H1 (cell line): ENCODE data around the gene ZNF3. TPM values are rescaled to one million over a fixed set of nuclear protein-coding genes. Genes with fewer than 3 reads are reported as not detected.
A peak's percentile ranks its signal among the peaks of the same experiment; 100 is the strongest.

Source experiments
- CBX8 ChIP-seq: fragments of 300-800, 300-1000 bp; sonication (generic); IDR thresholded peaks from 2 replicates; pipeline ENCODE4 v1.7.1; 2016; ENCODE audit warnings: low read depth, low read length, borderline replicate concordance
- CHD1 ChIP-seq: IDR thresholded peaks from 2 replicates; pipeline ENCODE4 v1.6.1; 2012; ENCODE audit warnings: low read depth, low read length, improper control_type of control experiment
- CREB1 ChIP-seq: IDR thresholded peaks from 2 replicates; pipeline ENCODE4 v1.6.1; 2012; ENCODE audit warnings: inconsistent platforms
- EZH2 ChIP-seq: fragments of 200-600 bp; sonication (generic); IDR thresholded peaks from 2 replicates; pipeline ENCODE4 v1.7.1; 2012; ENCODE audit warnings: low read depth, mild to moderate bottlenecking, moderate library complexity, low read length, inconsistent platforms; ENCODE audit not compliant: severe bottlenecking
- FOSL1 ChIP-seq: IDR thresholded peaks from 2 replicates; pipeline ENCODE4 v1.6.1; 2011; ENCODE audit warnings: mild to moderate bottlenecking, low read depth, low read length, moderate library complexity; ENCODE audit not compliant: insufficient read depth
- GABPA ChIP-seq: IDR thresholded peaks from 2 replicates; pipeline ENCODE4 v1.6.1; 2011; ENCODE audit warnings: mild to moderate bottlenecking, low read length, moderate library complexity, borderline replicate concordance; ENCODE audit not compliant: insufficient read depth
- HDAC2 ChIP-seq, 2 experiments: fragments of 300-600 bp in 1 of 2; sonication (generic) in 1 of 2; IDR thresholded peaks; 2 replicates each; pipeline ENCODE4 v1.6.1; 2011 to 2012; ENCODE audit warnings: low read depth in 2 of 2, low read length in 2 of 2, mild to moderate bottlenecking in 2 of 2, moderate library complexity in 2 of 2, borderline replicate concordance in 1 of 2, inconsistent platforms in 1 of 2
- JUN ChIP-seq: IDR thresholded peaks from 2 replicates; pipeline ENCODE4 v1.6.1; 2011; ENCODE audit warnings: low read depth, mild to moderate bottlenecking, improper control_type of control experiment, low read length
- KDM1A ChIP-seq: fragments of 200-600, 300-600 bp; sonication (generic); IDR thresholded peaks from 2 replicates; pipeline ENCODE4 v1.7.1; 2016; ENCODE audit warnings: mild to moderate bottlenecking, low read length, borderline replicate concordance
- PHF8 ChIP-seq: fragments of 200-600 bp; sonication (generic); conservative IDR thresholded peaks from 2 replicates; pipeline ENCODE4 v1.7.1; 2012; ENCODE audit warnings: low read depth, mild to moderate bottlenecking, inconsistent platforms, low read length, moderate library complexity
- POLR2AphosphoS5 ChIP-seq: IDR thresholded peaks from 2 replicates; pipeline ENCODE4 v1.6.1; 2011; ENCODE audit warnings: low read depth, low read length
- RNF2 ChIP-seq: fragments of 200-900, 300-1000 bp; sonication (generic); IDR thresholded peaks from 2 replicates; pipeline ENCODE4 v1.7.1; 2016; ENCODE audit warnings: borderline replicate concordance, low read depth, mild to moderate bottlenecking, antibody characterized with exemption, low read length; ENCODE audit not compliant: poor library complexity, severe bottlenecking; ENCODE audit errors: missing control alignments
- SIN3A ChIP-seq, 2 experiments: IDR thresholded peaks in 1 of 2; conservative IDR thresholded peaks in 1 of 2; 2 replicates each; pipeline ENCODE4 v1.6.1; 2011 to 2012; ENCODE audit warnings: low read length in 2 of 2, improper control_type of control experiment in 1 of 2, low read depth in 1 of 2, mild to moderate bottlenecking in 1 of 2
- SP1 ChIP-seq: IDR thresholded peaks from 2 replicates; pipeline ENCODE4 v1.6.1; 2011; ENCODE audit warnings: low read depth, low read length
- SP2 ChIP-seq: IDR thresholded peaks from 2 replicates; pipeline ENCODE4 v1.6.1; 2012; ENCODE audit warnings: mild to moderate bottlenecking, low read length, inconsistent platforms
- SP4 ChIP-seq: IDR thresholded peaks from 2 replicates; pipeline ENCODE4 v1.6.1; 2012; ENCODE audit warnings: low read length, inconsistent platforms
- SRF ChIP-seq: IDR thresholded peaks from 2 replicates; pipeline ENCODE4 v1.6.1; 2011; ENCODE audit warnings: mild to moderate bottlenecking, low read depth, low read length, moderate library complexity
- TEAD4 ChIP-seq: IDR thresholded peaks from 2 replicates; pipeline ENCODE4 v1.6.1; 2012; ENCODE audit warnings: low read depth, low read length, inconsistent platforms, mixed read lengths
- polyA plus RNA-seq, 7 experiments: library from polyadenylated mRNA; depleted of rRNA in 3 of 7; stranded (reverse) in 5 of 7; unstranded in 2 of 7; fragments of >200 nt in 5 of 7; fragments of 200-250 nt in 2 of 7; gene quantifications; 1 replicate in 5 of 7; 2 replicates in 1 of 7; 4 replicates in 1 of 7; pipeline versions ENCODE4 v1.2.1 to v1.2.3, GENCODE V29; 2011 to 2013; ENCODE audit warnings: missing spikeins in 2 of 7, mixed read lengths in 2 of 7
- total RNA-seq: library from RNA; stranded (reverse); fragmentation: NEBNext Ultra II Directional; extraction: Animal tissue kit (Norgen Biotek cat#: 25700); gene quantifications from 2 replicates; pipeline ENCODE4 v1.2.1, GENCODE V29; 2021
- TF ChIP-seq, protein P1 (sequence below): IDR thresholded peaks from 2 replicates; pipeline ENCODE4 v1.6.1; 2011; ENCODE audit warnings: low read depth, mild to moderate bottlenecking, low read length; ENCODE audit not compliant: insufficient read depth
- TF ChIP-seq, protein P2 (sequence below): IDR thresholded peaks from 2 replicates; pipeline ENCODE4 v1.6.1; 2012; ENCODE audit warnings: inconsistent platforms
- TF ChIP-seq, protein P3 (sequence below): IDR thresholded peaks from 2 replicates; pipeline ENCODE4 v1.6.1; 2012; ENCODE audit warnings: inconsistent platforms

The ZNF3 gene
- total and polyA plus RNA-seq, 2 of the 8 experiments (the other 6 are each of a cell fraction or from before 2014, with no cell fraction given): 26.9 to 49.1 TPM

DNA sequence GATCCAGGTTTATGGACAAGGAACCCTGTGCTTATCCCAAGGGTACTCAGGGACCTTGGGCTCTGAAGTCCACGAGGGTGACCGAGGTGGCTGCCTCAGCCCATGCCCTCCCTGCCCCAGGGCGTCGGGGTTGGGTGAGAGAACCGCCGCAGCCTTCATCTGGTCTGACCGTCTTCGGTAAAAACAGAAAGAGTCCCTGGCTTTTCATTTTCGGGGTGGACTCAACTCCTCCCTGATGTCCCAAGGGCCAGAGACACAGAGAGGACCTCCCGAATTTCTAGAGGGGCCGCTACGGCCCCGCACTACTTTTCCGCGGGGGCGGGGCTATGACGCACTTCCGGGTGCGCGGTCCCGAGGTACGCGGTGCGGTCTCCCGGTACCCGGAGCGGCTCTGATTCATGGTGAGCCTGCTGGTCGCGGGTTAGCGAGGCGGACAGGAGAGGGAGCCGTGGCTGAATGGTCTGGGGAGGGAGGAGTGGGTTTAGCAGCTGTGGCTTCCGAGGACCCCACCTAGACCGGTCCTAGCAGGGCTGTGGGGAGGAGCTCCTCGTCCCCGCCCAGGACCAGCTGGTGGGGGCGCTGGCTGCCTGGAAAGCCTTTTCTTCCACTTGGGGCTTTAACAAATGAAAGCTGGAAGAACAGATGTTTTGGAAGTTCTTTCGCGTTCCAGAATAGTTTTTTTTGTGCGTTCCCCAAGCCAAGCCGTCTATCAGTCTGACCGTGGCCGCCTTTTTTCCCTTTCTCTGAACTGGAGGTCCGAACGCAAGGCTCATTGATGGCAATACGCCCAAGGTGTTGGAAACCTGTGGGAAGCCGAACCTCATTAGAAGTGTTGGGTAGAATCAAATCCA, 31.9 kb downstream of the ZNF3 start, which contains the start of gene ZSCAN21 (continued):
- TF ChIP-seq EZH2 (no peak), CBX8 (no peak), RNF2 (no peak), GABPA (peak; percentile 87; the same call in 1 of the 2 replicates), SIN3A (conservative IDR thresholded peaks at IDR 0.05 in 1 of 2, IDR thresholded peaks at IDR 0.05 in 1 of 2; ENCODE audit: low read depth in 1 of 2, low read length in 2 of 2) (peak; percentile 4 to 90; a peak in 2 of 4 replicates), TEAD4 (no peak), JUN (no peak), PHF8 (peak; percentile 96), CHD1 (no peak), SP1 (peak; percentile 58; the same call in 1 of the 2 replicates), FOSL1 (no peak), POLR2AphosphoS5 (peak; percentile 94), HDAC2 (IDR thresholded peaks at IDR 0.05; ENCODE audit: borderline replicate concordance in 1 of 2, low read depth in 2 of 2, low read length in 2 of 2) (peak in 1 of 2 experiments; percentile 82; a peak in 1 of 4 replicates), SP2 (peak; percentile 91), SRF (0 out of 2 replicates have a peak, but pooled peaks have one; percentile 18), KDM1A (no peak), SP4 (no peak), CREB1 (peak; percentile 94)
- TF ChIP-seq, protein P1, sequence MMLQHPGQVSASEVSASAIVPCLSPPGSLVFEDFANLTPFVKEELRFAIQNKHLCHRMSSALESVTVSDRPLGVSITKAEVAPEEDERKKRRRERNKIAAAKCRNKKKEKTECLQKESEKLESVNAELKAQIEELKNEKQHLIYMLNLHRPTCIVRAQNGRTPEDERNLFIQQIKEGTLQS: no peak
- TF ChIP-seq, protein P2, sequence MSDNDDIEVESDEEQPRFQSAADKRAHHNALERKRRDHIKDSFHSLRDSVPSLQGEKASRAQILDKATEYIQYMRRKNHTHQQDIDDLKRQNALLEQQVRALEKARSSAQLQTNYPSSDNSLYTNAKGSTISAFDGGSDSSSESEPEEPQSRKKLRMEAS: peak; percentile 23; the same call in 1 of the 2 replicates
- TF ChIP-seq, protein P3, sequence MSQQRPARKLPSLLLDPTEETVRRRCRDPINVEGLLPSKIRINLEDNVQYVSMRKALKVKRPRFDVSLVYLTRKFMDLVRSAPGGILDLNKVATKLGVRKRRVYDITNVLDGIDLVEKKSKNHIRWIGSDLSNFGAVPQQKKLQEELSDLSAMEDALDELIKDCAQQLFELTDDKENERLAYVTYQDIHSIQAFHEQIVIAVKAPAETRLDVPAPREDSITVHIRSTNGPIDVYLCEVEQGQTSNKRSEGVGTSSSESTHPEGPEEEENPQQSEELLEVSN: no peak
